ENCODE results near the gene CFHR5.

DNA sequence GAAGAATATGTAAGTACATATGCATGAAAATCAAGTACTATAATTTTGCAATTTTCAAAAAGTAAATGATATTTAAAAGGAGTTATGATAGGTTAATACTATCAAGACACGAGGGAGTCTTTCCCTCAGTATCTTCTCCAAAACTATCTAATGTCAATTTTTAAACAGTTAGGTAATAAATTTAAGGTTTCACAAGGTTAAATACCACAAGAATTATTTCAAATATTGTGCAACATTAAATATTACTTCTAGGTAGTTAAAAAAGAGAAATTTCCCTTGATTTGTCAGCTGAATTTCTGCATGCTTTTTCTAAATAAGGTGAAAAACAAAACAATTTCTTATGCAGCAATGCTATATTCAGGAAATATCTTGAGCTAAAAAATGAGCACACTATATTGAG, 3.5 kb downstream of the CFHR5 start:
- no peak for TF ChIP-seq RAD21 (conservative IDR thresholded peaks at IDR 0.05)
- TF ChIP-seq, protein P1, sequence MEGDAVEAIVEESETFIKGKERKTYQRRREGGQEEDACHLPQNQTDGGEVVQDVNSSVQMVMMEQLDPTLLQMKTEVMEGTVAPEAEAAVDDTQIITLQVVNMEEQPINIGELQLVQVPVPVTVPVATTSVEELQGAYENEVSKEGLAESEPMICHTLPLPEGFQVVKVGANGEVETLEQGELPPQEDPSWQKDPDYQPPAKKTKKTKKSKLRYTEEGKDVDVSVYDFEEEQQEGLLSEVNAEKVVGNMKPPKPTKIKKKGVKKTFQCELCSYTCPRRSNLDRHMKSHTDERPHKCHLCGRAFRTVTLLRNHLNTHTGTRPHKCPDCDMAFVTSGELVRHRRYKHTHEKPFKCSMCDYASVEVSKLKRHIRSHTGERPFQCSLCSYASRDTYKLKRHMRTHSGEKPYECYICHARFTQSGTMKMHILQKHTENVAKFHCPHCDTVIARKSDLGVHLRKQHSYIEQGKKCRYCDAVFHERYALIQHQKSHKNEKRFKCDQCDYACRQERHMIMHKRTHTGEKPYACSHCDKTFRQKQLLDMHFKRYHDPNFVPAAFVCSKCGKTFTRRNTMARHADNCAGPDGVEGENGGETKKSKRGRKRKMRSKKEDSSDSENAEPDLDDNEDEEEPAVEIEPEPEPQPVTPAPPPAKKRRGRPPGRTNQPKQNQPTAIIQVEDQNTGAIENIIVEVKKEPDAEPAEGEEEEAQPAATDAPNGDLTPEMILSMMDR (IDR thresholded peaks at IDR 0.05; ENCODE audit: poor library complexity, severe bottlenecking): no peak
- no peak for TF ChIP-seq POLR2AphosphoS5 (IDR thresholded peaks at IDR 0.05)
- no peak for TF ChIP-seq SMC3 (conservative IDR thresholded peaks at IDR 0.05; ENCODE audit: poor library complexity)
- no peak for TF ChIP-seq EP300 (conservative IDR thresholded peaks at IDR 0.05; ENCODE audit: poor library complexity, severe bottlenecking)
